IMR-90 (cell line): ENCODE results near the gene XPC. TPM values are rescaled to one million over a fixed set of nuclear protein-coding genes. Genes with fewer than 3 reads are reported as not detected.

ENCODE experiments used
- ATAC-seq: fragments of 200-7000 bp; cut with Tn5 transposase; 2 replicates; pipeline ENCODE4 v1.9.1; 2020; ENCODE audit warnings: low read depth, mild to moderate bottlenecking, moderate library complexity
- BruUV-seq: library from RNA; stranded (reverse); fragments of 400-500 nt; replicated peaks from 2 replicates; lab custom pipeline; 2021; lab: Mats Ljungman, UMichigan
- CTCF ChIA-PET: fragments of 300-600 bp; formaldehyde crosslinking; extraction: SDS; loops from one replicate; lab custom pipeline; 2021; ENCODE audit warnings: antibody characterized with exemption; lab: Yijun Ruan, JAX
- POLR2A ChIA-PET: fragments of 300-600 bp; sonication (Branson Sonifier 250); formaldehyde crosslinking; loops from one replicate; lab custom pipeline; 2022; ENCODE audit warnings: antibody characterized with exemption; ENCODE audit not compliant: unreplicated experiment; lab: Charles Lee
- DNase-seq: peaks from one replicate; pipeline ENCODE4 v3.0.0; 2013
- H2AFZ ChIP-seq: replicated peaks from 2 replicates; pipeline ENCODE3; 2013; ENCODE audit warnings: low read length, mild to moderate bottlenecking; ENCODE audit not compliant: poor library complexity
- H2AK5ac ChIP-seq: 2 replicates; pipeline ENCODE4 v1.6.1; 2013; ENCODE audit warnings: low read depth, low read length, inconsistent platforms
- H2AK9ac ChIP-seq: replicated peaks from 2 replicates; pipeline ENCODE3; 2013; ENCODE audit warnings: mild to moderate bottlenecking, low read depth, low read length, moderate library complexity; ENCODE audit not compliant: poor library complexity
- H2BK120ac ChIP-seq: 2 replicates; pipeline ENCODE4 v1.6.1; 2013; ENCODE audit warnings: low read depth, low read length, inconsistent platforms
- H2BK15ac ChIP-seq: 3 replicates; pipeline ENCODE4 v1.6.1; 2013; ENCODE audit warnings: low read depth, low read length, inconsistent platforms
- H2BK20ac ChIP-seq: 2 replicates; pipeline ENCODE4 v1.6.1; 2013; ENCODE audit warnings: low read depth, mild to moderate bottlenecking, inconsistent platforms, low read length, moderate library complexity
- H2BK5ac ChIP-seq: 2 replicates; pipeline ENCODE4 v1.6.1; 2013; ENCODE audit warnings: mild to moderate bottlenecking, low read depth, low read length, inconsistent platforms; ENCODE audit not compliant: poor library complexity, severe bottlenecking
- H3K14ac ChIP-seq: replicated peaks from 2 replicates; pipeline ENCODE4 v1.6.1; 2013; ENCODE audit warnings: low read depth, low read length, inconsistent platforms
- H3K18ac ChIP-seq: 2 replicates; pipeline ENCODE4 v1.6.1; 2013; ENCODE audit warnings: low read depth, low read length, control low read depth
- H3K23ac ChIP-seq: 2 replicates; pipeline ENCODE4 v1.6.1; 2013; ENCODE audit warnings: low read depth, low read length, inconsistent platforms
- H3K27ac ChIP-seq: 2 replicates; pipeline ENCODE4 v1.5.1; 2013; ENCODE audit warnings: mild to moderate bottlenecking, control low read depth, low read length; ENCODE audit not compliant: insufficient read depth
- H3K27me3 ChIP-seq: 2 replicates; pipeline ENCODE4 v1.6.1; 2013; ENCODE audit warnings: low read length; ENCODE audit not compliant: control insufficient read depth, insufficient read depth
- H3K36me3 ChIP-seq: 2 replicates; pipeline ENCODE4 v1.6.1; 2013; ENCODE audit warnings: low read length, mixed read lengths; ENCODE audit not compliant: control insufficient read depth, insufficient read depth
- H3K4ac ChIP-seq: 2 replicates; pipeline ENCODE4 v1.6.1; 2013; ENCODE audit warnings: low read depth, low read length, inconsistent platforms
- H3K4me1 ChIP-seq: 2 replicates; pipeline ENCODE4 v1.6.1; 2013; ENCODE audit warnings: low read length, mixed read lengths; ENCODE audit not compliant: control insufficient read depth, insufficient read depth
- H3K4me2 ChIP-seq: 2 replicates; pipeline ENCODE4 v1.6.1; 2013; ENCODE audit warnings: low read depth, mild to moderate bottlenecking, control low read depth, low read length, moderate library complexity
- H3K4me3 ChIP-seq: 2 replicates; pipeline ENCODE4 v1.5.1; 2013; ENCODE audit warnings: low read depth, mild to moderate bottlenecking, control low read depth, low read length, moderate library complexity; ENCODE audit not compliant: insufficient read depth
- H3K56ac ChIP-seq: 2 replicates; pipeline ENCODE4 v1.6.1; 2013; ENCODE audit warnings: low read length, inconsistent platforms; ENCODE audit not compliant: insufficient read depth; ENCODE audit errors: extremely low read depth
- H3K79me1 ChIP-seq, 2 experiments: 2 replicates each; pipeline ENCODE4 v1.6.1; 2013; ENCODE audit warnings: low read length in 2 of 2, inconsistent platforms in 1 of 2, low read depth in 1 of 2
- H3K9ac ChIP-seq: 2 replicates; pipeline ENCODE4 v1.6.1; 2013; ENCODE audit warnings: low read depth, low read length, control low read depth
- H3K9me1 ChIP-seq: 2 replicates; pipeline ENCODE4 v1.6.1; 2013; ENCODE audit warnings: low read length, inconsistent platforms; ENCODE audit not compliant: insufficient read depth
- H3K9me3 ChIP-seq: 2 replicates; pipeline ENCODE4 v1.6.1; 2013; ENCODE audit warnings: low read length; ENCODE audit not compliant: control insufficient read depth, insufficient read depth
- H4K20me1 ChIP-seq: 2 replicates; pipeline ENCODE4 v1.6.1; 2013; ENCODE audit warnings: low read length, inconsistent platforms; ENCODE audit not compliant: insufficient read depth
- H4K5ac ChIP-seq: 2 replicates; pipeline ENCODE4 v1.6.1; 2013; ENCODE audit warnings: mild to moderate bottlenecking, low read depth, low read length, control low read depth
- H4K8ac ChIP-seq, 2 experiments: 2 replicates each; pipeline ENCODE4 v1.6.1; 2013; ENCODE audit warnings: low read depth in 2 of 2, low read length in 2 of 2, control low read depth in 1 of 2, inconsistent platforms in 1 of 2
- H4K91ac ChIP-seq: 2 replicates; pipeline ENCODE4 v1.6.1; 2013; ENCODE audit warnings: low read depth, low read length, inconsistent platforms; ENCODE audit not compliant: insufficient read depth
- BHLHE40 ChIP-seq: fragments of 150-350 bp; IDR thresholded peaks from 2 replicates; pipeline ENCODE4 v1.6.1; 2016; ENCODE audit warnings: mild to moderate bottlenecking, low read depth, low read length
- CEBPB ChIP-seq: IDR thresholded peaks from 2 replicates; pipeline ENCODE4 v1.6.1; 2012; ENCODE audit warnings: low read depth, low read length, improper control_type of control experiment
- CHD1 ChIP-seq: IDR thresholded peaks from 2 replicates; pipeline ENCODE4 v1.6.1; 2012; ENCODE audit warnings: low read depth, low read length, improper control_type of control experiment
- CTCF ChIP-seq: conservative IDR thresholded peaks from 2 replicates; pipeline ENCODE4 v1.5.1; 2012; ENCODE audit warnings: mild to moderate bottlenecking, low read depth, low read length, improper control_type of control experiment
- ELK1 ChIP-seq: fragments of 150-350 bp; IDR thresholded peaks from 2 replicates; pipeline ENCODE4 v1.6.1; 2016; ENCODE audit warnings: low read depth, mild to moderate bottlenecking, low read length, moderate library complexity, borderline replicate concordance
- FOS ChIP-seq: fragments of 150-350 bp; IDR thresholded peaks from 2 replicates; pipeline ENCODE4 v1.6.1; 2016; ENCODE audit warnings: low read depth, low read length
- MAFK ChIP-seq: IDR thresholded peaks from 2 replicates; pipeline ENCODE4 v1.6.1; 2012; ENCODE audit warnings: low read depth, low read length, improper control_type of control experiment
- MAZ ChIP-seq: IDR thresholded peaks from 2 replicates; pipeline ENCODE4 v1.6.1; 2012; ENCODE audit warnings: low read depth, mild to moderate bottlenecking, low read length, improper control_type of control experiment, moderate library complexity, borderline replicate concordance
- MXI1 ChIP-seq: IDR thresholded peaks from 2 replicates; pipeline ENCODE4 v1.6.1; 2012; ENCODE audit warnings: low read depth, mild to moderate bottlenecking, low read length, moderate library complexity, borderline replicate concordance
- NFE2L2 ChIP-seq: fragments of 150-350 bp; IDR thresholded peaks from 2 replicates; pipeline ENCODE4 v1.6.1; 2016; ENCODE audit warnings: low read depth, mild to moderate bottlenecking, low read length
- POLR2A ChIP-seq: IDR thresholded peaks from 2 replicates; pipeline ENCODE4 v1.6.1; 2012; ENCODE audit warnings: mild to moderate bottlenecking, low read depth, low read length
- RAD21 ChIP-seq: IDR thresholded peaks from 2 replicates; pipeline ENCODE4 v1.6.1; 2012; ENCODE audit warnings: low read length, improper control_type of control experiment
- RCOR1 ChIP-seq: IDR thresholded peaks from 2 replicates; pipeline ENCODE4 v1.6.1; 2012; ENCODE audit warnings: mild to moderate bottlenecking, low read length, improper control_type of control experiment; ENCODE audit not compliant: insufficient replicate concordance
- RFX5 ChIP-seq: IDR thresholded peaks from 2 replicates; pipeline ENCODE4 v1.8.0; 2012; ENCODE audit warnings: low read depth, mild to moderate bottlenecking, low read length, moderate library complexity
- SMC3 ChIP-seq: fragments of 150-350 bp; IDR thresholded peaks from 2 replicates; pipeline ENCODE4 v1.6.1; 2016; ENCODE audit warnings: low read depth, mild to moderate bottlenecking, antibody characterized with exemption, low read length, moderate library complexity
- USF2 ChIP-seq: fragments of 150-350 bp; IDR thresholded peaks from 2 replicates; pipeline ENCODE4 v1.6.1; 2017; ENCODE audit warnings: mild to moderate bottlenecking, antibody characterized with exemption, low read length, low read depth
- WGBS, 2 experiments: methylation state at CpG; one replicate each; pipeline versions ENCODE4 v1.1.5 to v1.1.7; 2013; ENCODE audit warnings: missing lambda C conversion rate in 2 of 2; ENCODE audit not compliant: insufficient read length in 1 of 2; ENCODE audit errors: extremely low coverage in 2 of 2; 5-methylcytosine and 5-hydroxymethylcytosine counted together
- dilution Hi-C: fragments of 300-500 bp; cut with HindIII; formaldehyde crosslinking; loops from one replicate; pipeline ENCODE4 v1.14.3; 2018; ENCODE audit warnings: low sequenced_read_pairs; ENCODE audit not compliant: unreplicated experiment
- in situ Hi-C: fragments of 300-500 bp; cut with MboI; formaldehyde crosslinking; loops from 3 replicates; pipeline ENCODE4 v1.14.3; 2019; ENCODE audit warnings: low sequenced_read_pairs, inconsistent platforms, mixed read lengths
- intact Hi-C: fragments of 100-400 bp; cut with micrococcal nuclease; formaldehyde crosslinking; loops from 2 replicates; pipeline ENCODE4 v1.10.0; 2022
- polyA plus RNA-seq, 3 experiments: library from polyadenylated mRNA; depleted of rRNA; stranded (reverse); fragments of >200 nt; gene quantifications; 2 replicates each; pipeline ENCODE4 v1.2.3, GENCODE V29; 2012; ENCODE audit warnings: low replicate concordance in 1 of 3
- total RNA-seq: library from RNA; depleted of rRNA; stranded (reverse); fragments of >200 nt; gene quantifications from 2 replicates; pipeline ENCODE4 v1.2.3, GENCODE V29; 2012

XPC gene
- total and polyA plus RNA-seq, 2 of the 4 experiments (the other 2 are of a cell fraction): 30.9 to 48.8 TPM

GRCh38 chr3:14172496-14172895 is 5.9 kb downstream of the XPC start:
- H3K4me3 ChIP-seq: no peak overlapping the region
- H3K4ac ChIP-seq: no peak overlapping the region
- peaks cover 8% of the 10 kb centered on the region for H3K4me1 ChIP-seq
- TF ChIP-seq NFE2L2: no peak
- TF ChIP-seq CTCF: no peak
- TF ChIP-seq BHLHE40: no peak
- TF ChIP-seq MAFK: no peak
- TF ChIP-seq FOS: no peak
- TF ChIP-seq MAZ: no peak
- TF ChIP-seq ELK1: no peak
- TF ChIP-seq SMC3: no peak
- no peak for TF ChIP-seq RAD21
- TF ChIP-seq MXI1: no peak
- no peak for TF ChIP-seq RFX5
- TF ChIP-seq POLR2A: no peak
- TF ChIP-seq CEBPB: no peak
- TF ChIP-seq RCOR1: no peak
- TF ChIP-seq USF2: no peak
- no peak for TF ChIP-seq CHD1
- ATAC-seq (no peak), DNase-seq (no peak)
- no peak overlapping the region for H3K14ac ChIP-seq
- H3K79me1 ChIP-seq: peaks cover 38 to 60% of the 10 kb centered on the region in 2 experiments
- no peak overlapping the region for H4K5ac ChIP-seq
- no peak overlapping the region for H3K4me2 ChIP-seq
- no peak overlapping the region for H4K8ac ChIP-seq
- dilution Hi-C loops (no loop called here), intact Hi-C loops (loop anchor here (5.0 kb wide), 1 partner anchor 515 kb away; no protein-coding TSS in a partner anchor), in situ Hi-C loops (no loop called here)
- peaks cover 8% of the 10 kb centered on the region; the same call in 1 of the 2 replicates for H3K9me1 ChIP-seq
- no CpG with 5 or more reads among the region's 5 CpGs for WGBS, 2 experiments
- peaks cover 32% of the 10 kb centered on the region for H3K36me3 ChIP-seq
- H3K9ac ChIP-seq: no peak overlapping the region
- H2AK9ac ChIP-seq: no peak overlapping the region
- ChIA-PET CTCF (no interaction called here), POLR2A (no interaction called here)
- no peak overlapping the region for H2BK15ac ChIP-seq
- no peak overlapping the region for H3K18ac ChIP-seq
- no peak overlapping the region for H2BK20ac ChIP-seq
- no peaks in the 10 kb centered on the region for H3K27me3 ChIP-seq
- no peak overlapping the region for H3K56ac ChIP-seq
- H2AFZ ChIP-seq: no peak overlapping the region
- no peak overlapping the region for H4K91ac ChIP-seq
- H2AK5ac ChIP-seq: no peak overlapping the region
- no peak overlapping the region for H2BK120ac ChIP-seq
- no TSS peak for BruUV-seq
- H3K23ac ChIP-seq: no peak overlapping the region
- no peak overlapping the region for H3K27ac ChIP-seq
- H3K9me3 ChIP-seq: no peaks in the 10 kb centered on the region
- peaks cover 7% of the 10 kb centered on the region; the same call in 1 of the 2 replicates for H4K20me1 ChIP-seq
- H2BK5ac ChIP-seq: no peak overlapping the region
